GM18907 (cell line): Measurements from ENCODE around the gene TFDP2.

Experiments
- ATAC-seq: cut with Tn5 transposase; IDR thresholded peaks from one replicate; pipeline ENCODE4 v1.9.1; 2021; ENCODE audit warnings: mild to moderate bottlenecking, moderate library complexity; ENCODE audit not compliant: unreplicated experiment

The TFDP2 gene

DNA sequence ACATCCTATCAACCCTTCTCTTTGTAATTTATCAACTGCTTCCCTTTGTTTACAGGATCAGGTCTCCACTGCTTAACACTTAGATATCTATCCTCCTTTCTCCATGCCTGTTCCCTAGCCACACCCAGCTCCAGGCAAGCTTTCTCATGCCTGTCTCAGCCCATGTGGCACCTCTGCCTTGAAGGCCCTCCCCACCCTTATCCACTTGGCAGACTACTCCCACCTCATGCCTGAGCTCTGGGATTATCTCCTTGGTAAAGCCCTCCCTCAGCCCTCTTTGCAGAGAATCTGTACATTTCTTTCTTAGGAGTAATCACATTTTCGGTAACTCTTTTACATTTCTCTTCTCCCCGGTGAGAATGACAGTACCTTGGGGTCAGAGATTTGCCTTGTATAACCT is 176.9 kb downstream of the TFDP2 start:
- ATAC-seq = no peak

GRCh38 chr3:141971571-141971970 is 177.8 kb downstream of the TFDP2 start:
- ATAC-seq = no peak

GRCh38 chr3:141969711-141970110 is 179.6 kb downstream of the TFDP2 start:
- ATAC-seq = no peak

- no peak for ATAC-seq
Observed at GRCh38 chr3:141965471-141965870, 183.9 kb downstream of the TFDP2 start.

- ATAC-seq = no peak
Observed at GRCh38 chr3:141963301-141963700, 186.0 kb downstream of the TFDP2 start.

- no peak for ATAC-seq
Observed at GRCh38 chr3:141960731-141961130, 188.6 kb downstream of the TFDP2 start.

GRCh38 chr3:141959589-141960554 is 189.5 kb downstream of the TFDP2 start:
- no peak for ATAC-seq

- ATAC-seq = no peak
Observed at GRCh38 chr3:141955175-141955574, 194.2 kb downstream of the TFDP2 start.

GRCh38 chr3:141952611-141953010 is 196.7 kb downstream of the TFDP2 start:
- ATAC-seq = no peak

DNA sequence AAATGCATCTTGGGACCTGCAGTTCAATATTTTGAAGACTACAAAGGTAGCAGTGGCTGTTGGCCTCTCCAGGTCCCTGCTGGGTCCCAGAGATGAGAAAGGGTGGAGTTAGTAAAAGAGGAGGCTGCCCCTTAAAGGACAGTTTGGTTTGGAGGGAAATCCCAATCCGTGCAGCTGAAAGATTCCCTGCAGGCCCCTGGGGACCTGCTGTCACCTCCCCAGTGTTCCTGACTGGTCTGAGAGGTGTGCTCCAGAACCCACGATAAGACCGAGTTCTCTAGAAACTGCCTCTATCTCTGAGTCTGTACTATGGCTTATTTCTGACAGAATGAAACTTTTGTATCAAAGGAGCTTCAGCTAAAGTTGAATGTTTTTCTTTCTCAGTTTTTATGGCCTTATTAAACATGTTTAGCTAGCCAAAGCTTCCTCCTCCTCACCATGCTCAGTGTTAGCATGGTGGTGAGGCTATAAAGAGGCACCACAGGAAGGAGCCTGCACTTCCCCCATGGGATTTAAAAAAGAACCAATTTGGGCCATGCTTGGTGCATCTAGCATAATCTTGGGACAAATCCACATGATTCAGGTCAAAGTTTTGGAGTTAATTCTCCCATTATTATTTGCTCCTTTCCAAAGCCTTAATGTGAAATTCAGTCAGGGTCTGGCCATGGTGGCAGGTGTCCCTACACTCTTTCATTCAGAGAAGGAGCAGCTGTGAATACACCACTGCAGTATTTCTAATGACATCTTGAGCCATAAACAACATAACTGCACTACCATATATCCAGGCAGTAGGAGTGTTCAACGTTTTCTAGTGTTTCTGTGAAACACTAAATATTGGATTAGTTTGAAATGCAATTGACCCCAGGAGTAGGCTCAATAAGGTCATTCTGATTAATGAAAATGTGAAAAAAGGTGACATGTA is 198.5 kb downstream of the TFDP2 start:
- ATAC-seq = no peak

DNA sequence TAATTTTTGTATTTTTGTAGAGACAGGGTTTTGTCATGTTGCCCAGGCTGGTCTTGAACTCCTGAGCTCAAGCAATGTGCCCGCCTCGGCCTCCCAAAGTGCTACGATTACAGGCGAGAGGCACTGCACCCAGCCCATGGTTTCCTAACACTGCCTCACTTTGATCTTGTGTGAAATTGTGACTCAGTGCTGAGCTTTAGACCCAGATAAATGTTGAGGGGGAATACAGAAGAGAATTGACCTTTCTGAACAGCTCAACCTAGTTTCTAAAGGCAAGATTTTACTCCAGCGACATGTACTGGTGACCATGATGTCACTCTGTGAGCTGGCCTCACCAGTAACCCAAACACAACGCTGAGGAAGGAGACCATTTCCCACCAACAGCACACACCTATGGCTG is 199.4 kb downstream of the TFDP2 start:
- no peak for ATAC-seq

DNA sequence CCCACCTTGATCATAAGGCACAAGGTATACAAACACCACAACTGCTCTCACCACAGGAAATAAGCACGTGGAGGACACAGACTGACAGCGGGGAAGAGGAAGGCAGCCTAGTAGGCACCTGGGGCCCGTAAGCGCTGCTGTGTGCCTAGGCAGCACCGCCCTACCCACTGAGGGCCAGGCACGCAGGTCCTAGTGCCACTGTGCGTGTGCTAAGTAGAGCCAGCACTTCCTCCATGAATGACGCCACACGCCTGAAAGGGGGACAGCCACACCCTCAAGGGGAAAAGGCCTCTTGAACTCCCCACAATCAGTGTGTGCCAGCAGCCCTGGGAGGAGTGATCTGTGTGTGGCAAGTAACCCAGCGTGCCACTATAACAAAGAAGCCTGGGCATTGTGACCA is 199.9 kb downstream of the TFDP2 start:
- no peak for ATAC-seq

- ATAC-seq = no peak
Observed at GRCh38 chr3:141945726-141946485, 203.4 kb downstream of the TFDP2 start.

DNA sequence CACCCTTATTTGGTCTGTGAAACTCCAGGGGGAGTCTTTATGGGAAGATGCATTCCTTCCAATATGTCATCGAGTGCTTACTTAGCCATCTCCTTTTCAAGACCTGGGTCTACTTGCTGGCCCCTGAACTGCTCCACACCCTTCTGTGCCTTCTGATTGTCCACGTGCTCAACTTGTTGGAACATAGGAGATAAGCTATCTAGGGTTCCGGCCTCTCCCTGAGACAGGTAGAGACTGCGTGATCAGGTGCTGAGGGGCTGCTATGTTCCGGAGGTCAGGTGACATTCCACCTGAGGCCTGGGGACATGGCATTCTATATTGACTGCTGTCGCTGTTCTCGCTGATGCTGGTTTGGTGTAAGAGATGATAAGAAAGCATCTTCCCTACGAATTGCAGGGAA is 207.3 kb downstream of the TFDP2 start:
- no peak for ATAC-seq

GRCh38 chr3:141941093-141941492 is 208.3 kb downstream of the TFDP2 start:
- ATAC-seq = no peak

DNA sequence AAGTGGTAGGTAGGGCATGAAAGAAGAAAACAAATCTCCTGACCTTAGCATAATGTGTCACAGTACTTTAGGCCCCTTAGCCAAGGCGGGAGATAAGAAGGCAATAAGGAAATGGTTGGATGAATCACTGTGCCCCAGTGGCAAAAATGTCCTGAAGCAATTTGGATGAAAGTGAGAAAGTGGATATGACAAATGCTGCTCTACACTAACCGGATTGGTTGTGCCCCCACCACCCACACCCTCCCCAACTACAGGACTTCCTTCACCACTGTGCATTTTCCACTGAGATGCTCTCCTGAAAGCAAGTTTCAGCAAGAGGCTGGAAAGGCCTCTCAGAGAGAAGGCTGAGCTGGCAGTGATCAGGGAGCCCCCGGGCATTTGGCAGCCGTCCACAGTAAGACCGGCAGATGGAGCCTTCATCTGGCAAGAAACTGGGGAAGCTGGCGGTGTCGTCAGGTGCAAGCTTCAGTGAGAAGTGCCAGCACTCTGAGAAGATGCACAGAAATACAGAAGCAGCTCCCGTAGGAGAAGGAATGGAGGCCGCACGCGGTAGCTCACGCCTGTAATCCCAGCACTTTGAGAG is 209.1 kb downstream of the TFDP2 start:
- no peak for ATAC-seq

GRCh38 chr3:141939759-141940158 is 209.6 kb downstream of the TFDP2 start:
- ATAC-seq = no peak

DNA sequence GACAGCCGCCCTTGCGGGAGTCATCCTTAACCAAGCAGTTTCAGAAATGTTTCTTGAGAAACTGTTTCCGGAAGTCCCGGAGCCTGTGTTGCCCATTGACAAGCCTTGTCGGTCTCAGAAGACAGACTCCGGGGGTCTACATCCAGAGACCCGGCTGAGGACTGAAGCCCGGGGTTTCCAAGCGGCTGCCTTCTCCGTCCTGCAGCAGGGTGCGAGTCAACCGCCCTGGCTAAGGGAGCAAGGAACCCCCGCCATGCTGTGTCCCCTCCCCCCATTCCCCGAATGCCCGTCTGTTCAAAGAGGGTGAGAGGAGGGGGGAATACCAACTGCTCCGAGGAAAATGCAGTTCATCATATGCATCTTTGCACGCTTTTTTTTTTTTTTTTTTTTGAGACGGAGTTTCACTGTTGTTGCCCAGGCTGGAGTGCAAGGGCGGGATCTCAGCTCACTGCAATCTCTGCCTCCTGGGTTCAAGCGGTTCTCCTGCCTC is 211.3 kb downstream of the TFDP2 start:
- ATAC-seq = no peak

DNA sequence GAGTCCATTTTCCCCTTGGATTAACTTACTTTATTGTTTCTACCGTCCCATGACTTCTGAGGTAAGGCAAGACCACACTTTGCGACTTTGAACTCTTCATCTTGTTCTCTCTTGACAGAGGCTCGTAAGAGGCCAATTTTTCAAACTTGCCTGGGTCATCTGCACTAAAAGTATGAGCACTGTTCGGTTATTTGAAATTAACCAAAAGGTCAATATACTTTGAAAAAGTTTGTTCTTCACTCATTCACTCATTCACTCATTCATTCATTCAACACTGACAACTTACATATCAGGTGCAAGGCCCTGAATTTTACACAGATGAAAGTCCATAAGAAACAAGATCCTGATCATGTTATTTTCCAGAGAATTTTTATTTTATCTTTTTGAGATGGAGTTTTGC is 215.0 kb downstream of the TFDP2 start:
- ATAC-seq = no peak
